ENCODE data around the gene TBC1D32.

DNA sequence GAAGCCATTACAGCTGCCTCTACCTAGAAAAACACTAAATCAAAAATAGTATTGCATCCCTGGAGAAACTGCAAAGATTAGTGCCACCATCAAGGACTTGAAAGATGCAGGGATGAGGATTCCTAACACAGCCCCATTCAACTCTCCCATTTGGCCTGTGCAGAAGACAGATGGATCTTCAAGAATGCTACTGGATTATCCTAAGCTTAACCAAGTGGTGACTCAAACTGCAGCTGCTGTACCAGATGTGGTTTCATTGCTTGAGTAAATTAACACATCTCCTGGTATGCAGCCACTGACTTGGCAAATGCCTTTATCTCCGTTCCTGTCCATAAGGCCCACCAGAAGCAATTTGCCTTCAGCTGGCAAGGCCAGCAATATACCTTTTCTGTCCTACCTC lies 117.4 kb downstream of the TBC1D32 start:
- no peak for TF ChIP-seq EZH2 (IDR thresholded peaks at IDR 0.05; ENCODE audit: borderline replicate concordance, low read length)
- no peak for TF ChIP-seq CTCF (IDR thresholded peaks at IDR 0.05; ENCODE audit: low read length)

All from OCI-LY1 (cell line).